GM12878 (cell line): ENCODE results near the gene CHST15. TPM values are rescaled to one million over a fixed set of nuclear protein-coding genes. Genes with fewer than 3 reads are reported as not detected.

Experiments used
- ATAC-seq: fragments of 200-7000 bp; cut with Tn5 transposase; 3 replicates; pipeline ENCODE4 v1.9.1; 2020; ENCODE audit warnings: mild to moderate bottlenecking, moderate library complexity
- BruUV-seq: library from RNA; stranded (reverse); fragments of 400-500 nt; replicated peaks from 2 replicates; lab custom pipeline; 2021; lab: Mats Ljungman, UMichigan
- CTCF ChIA-PET: fragments of 300-600 bp; sonication (Branson Sonifier 250); formaldehyde crosslinking; extraction: SDS; loops from one replicate; lab custom pipeline; 2021; ENCODE audit warnings: inconsistent platforms; lab: Yijun Ruan, JAX
- POLR2A ChIA-PET: fragments of 350-600 bp; formaldehyde crosslinking; extraction: SDS; loops from one replicate; lab custom pipeline; 2021; ENCODE audit warnings: inconsistent platforms; lab: Charles Lee
- RAD21 ChIA-PET: fragments of 300-600 bp; sonication (Branson Sonifier 250); formaldehyde crosslinking; loops from one replicate; lab custom pipeline; 2023; ENCODE audit warnings: antibody characterized with exemption; ENCODE audit not compliant: unreplicated experiment; lab: Charles Lee
- SMC1A ChIA-PET: fragments of 300-600 bp; sonication (Branson Sonifier 250); formaldehyde crosslinking; loops from one replicate; lab custom pipeline; 2023; ENCODE audit not compliant: unreplicated experiment, uncharacterized antibody; lab: Charles Lee
- DNase-seq: peaks from one replicate; pipeline ENCODE4 v3.0.0-alpha.2; 2011; ENCODE audit warnings: low read depth, low spot score
- FAIRE-seq: peaks from 3 replicates; lab custom pipeline; 2011; peaks lifted over from hg19 to GRCh38; lab: Jason Lieb, UNC
- H2AFZ ChIP-seq: 2 replicates; pipeline ENCODE4 v1.6.0; 2011; ENCODE audit warnings: low read depth, low read length, control low read depth; ENCODE audit not compliant: control insufficient read depth
- H3K27ac ChIP-seq: 2 replicates; pipeline ENCODE4 v1.5.1; 2011; ENCODE audit warnings: control low read depth; ENCODE audit not compliant: control insufficient read depth, insufficient read depth
- H3K27me3 ChIP-seq, 2 experiments: replicated peaks in 1 of 2; 2 replicates each; pipeline versions ENCODE4 v1.6.0 to v1.6.1; 2011; ENCODE audit warnings: low read length in 1 of 2; ENCODE audit not compliant: control insufficient read depth in 2 of 2, insufficient read depth in 2 of 2
- H3K36me3 ChIP-seq, 2 experiments: 2 replicates each; pipeline ENCODE4 v1.5.1; 2011; ENCODE audit warnings: low read length in 1 of 2; ENCODE audit not compliant: control insufficient read depth in 2 of 2, insufficient read depth in 2 of 2
- H3K4me1 ChIP-seq: 2 replicates; pipeline ENCODE4 v1.6.1; 2011; ENCODE audit warnings: mild to moderate bottlenecking, low read length, moderate library complexity, mixed read lengths; ENCODE audit not compliant: control insufficient read depth, insufficient read depth
- H3K4me2 ChIP-seq: 2 replicates; pipeline ENCODE4 v1.6.0; 2011; ENCODE audit warnings: control low read depth; ENCODE audit not compliant: control insufficient read depth, insufficient read depth
- H3K4me3 ChIP-seq: fragments of 200-600 bp; sonication (generic); 2 replicates; pipeline ENCODE4 v1.5.1; 2016
- H3K79me2 ChIP-seq: 2 replicates; pipeline ENCODE4 v1.6.0; 2011; ENCODE audit warnings: low read length; ENCODE audit not compliant: control insufficient read depth, insufficient read depth
- H3K9ac ChIP-seq: 2 replicates; pipeline ENCODE4 v1.8.0; 2011; ENCODE audit warnings: low read length, control low read depth, mixed read lengths; ENCODE audit not compliant: control insufficient read depth, insufficient read depth
- H3K9me3 ChIP-seq: replicated peaks from 3 replicates; pipeline ENCODE4 v1.5.1; 2011; ENCODE audit warnings: mild to moderate bottlenecking, low read length; ENCODE audit not compliant: control insufficient read depth, insufficient read depth
- H4K20me1 ChIP-seq: 2 replicates; pipeline ENCODE4 v1.6.0; 2011; ENCODE audit not compliant: control insufficient read depth, insufficient read depth
- HDAC6 ChIP-seq: fragments of 200-600 bp; sonication (generic); IDR thresholded peaks from one replicate; pipeline ENCODE4 v1.8.0; 2017; ENCODE audit warnings: antibody characterized with exemption; ENCODE audit not compliant: unreplicated experiment
- NFXL1 ChIP-seq: fragments of 450-650 bp; IDR thresholded peaks from 2 replicates; pipeline ENCODE4 v1.6.1; 2017; ENCODE audit warnings: antibody characterized with exemption, mild to moderate bottlenecking, borderline replicate concordance
- PAX8 ChIP-seq: fragments of 450-650 bp; IDR thresholded peaks from 2 replicates; pipeline ENCODE4 v1.6.1; 2017; ENCODE audit warnings: mild to moderate bottlenecking, moderate library complexity
- RAD21 ChIP-seq: IDR thresholded peaks from 2 replicates; pipeline ENCODE4 v1.6.1; 2011; ENCODE audit warnings: mild to moderate bottlenecking, low read depth, low read length, moderate library complexity; ENCODE audit not compliant: insufficient read depth
- SIX5 ChIP-seq: IDR thresholded peaks from 2 replicates; pipeline ENCODE4 v1.6.1; 2011; ENCODE audit warnings: mild to moderate bottlenecking, low read depth, low read length, moderate library complexity; ENCODE audit not compliant: severe bottlenecking
- SMC3 ChIP-seq: IDR thresholded peaks from 2 replicates; pipeline ENCODE4 v1.6.1; 2011; ENCODE audit warnings: low read length, improper control_type of control experiment, borderline replicate concordance
- YY1 ChIP-seq: IDR thresholded peaks from 2 replicates; pipeline ENCODE4 v1.6.1; 2011; ENCODE audit warnings: low read depth, mild to moderate bottlenecking, low read length
- ZSCAN29 ChIP-seq: fragments of 450-650 bp; IDR thresholded peaks from 2 replicates; pipeline ENCODE4 v1.6.1; 2017; ENCODE audit warnings: mild to moderate bottlenecking, moderate library complexity
- WGBS: methylation state at CpG from one replicate; pipeline ENCODE4 v1.1.6; 2016; ENCODE audit warnings: low lambda C conversion rate; ENCODE audit not compliant: insufficient replicate concordance, insufficient coverage; ENCODE audit errors: missing lambda C conversion rate; 5-methylcytosine and 5-hydroxymethylcytosine counted together
- in situ Hi-C: fragments of 300-500 bp; cut with MboI; formaldehyde crosslinking; loops from 9 replicates; pipeline ENCODE4 v1.14.3; 2018; ENCODE audit warnings: mixed read lengths
- intact Hi-C: fragments of 100-400 bp; cut with micrococcal nuclease; formaldehyde crosslinking; loops from one replicate; pipeline ENCODE4 v1.14.2; 2022; ENCODE audit not compliant: unreplicated experiment
- polyA plus RNA-seq, 11 experiments: library from polyadenylated mRNA; depleted of rRNA in 4 of 11; unstranded in 6 of 11; stranded (reverse) in 5 of 11; fragments of >200 nt; fragmentation: Nextera tagmentation in 4 of 11; fragmentation: Illumina TruSeq in 1 of 11; extraction: Ambion mirVana in 4 of 11; extraction: Trizol in 1 of 11; gene quantifications; 1 replicate in 1 of 11; 2 replicates in 10 of 11; pipeline versions ENCODE4 v1.2.1 to v1.2.3, GENCODE V29; 2011 to 2016; ENCODE audit warnings: inconsistent platforms in 2 of 11, missing spikeins in 2 of 11, low read depth in 1 of 11
- total RNA-seq, 4 experiments: library from RNA; depleted of rRNA in 3 of 4; stranded (reverse); fragments of >200 nt in 3 of 4; fragmentation: Illumina TruSeq in 1 of 4; extraction: Trizol in 1 of 4; gene quantifications; 2 replicates each; pipeline versions ENCODE4 v1.2.1 to v1.2.3, GENCODE V29; 2013 to 2021
- TF ChIP-seq, protein P1 (sequence below): fragments of 450-650 bp; IDR thresholded peaks from 2 replicates; pipeline ENCODE4 v1.6.1; 2018; ENCODE audit warnings: mild to moderate bottlenecking, low read depth, moderate library complexity; ENCODE audit not compliant: partially characterized antibody
- TF ChIP-seq, protein P2 (sequence below): fragments of 450-650 bp; conservative IDR thresholded peaks from 2 replicates; pipeline ENCODE4 v1.6.1; 2017; ENCODE audit warnings: mild to moderate bottlenecking, moderate library complexity
- TF ChIP-seq, protein P3 (sequence below), 3 experiments: IDR thresholded peaks in 2 of 3; conservative IDR thresholded peaks in 1 of 3; 2 replicates each; pipeline ENCODE4 v1.5.1; 2011; ENCODE audit warnings: low read depth in 3 of 3, low read length in 3 of 3, mild to moderate bottlenecking in 3 of 3, control low read depth in 2 of 3, moderate library complexity in 2 of 3, inconsistent platforms in 1 of 3, mixed read lengths in 1 of 3; ENCODE audit not compliant: control insufficient read depth in 2 of 3, insufficient read depth in 1 of 3; ENCODE audit errors: extremely low read depth in 1 of 3

CHST15 gene
- total and polyA plus RNA-seq, 10 of the 15 experiments (the other 5 are each of a cell fraction or from before 2014, with no cell fraction given) = 0.02 to 0.53 (median 0.05) TPM; not detected in 1

DNA sequence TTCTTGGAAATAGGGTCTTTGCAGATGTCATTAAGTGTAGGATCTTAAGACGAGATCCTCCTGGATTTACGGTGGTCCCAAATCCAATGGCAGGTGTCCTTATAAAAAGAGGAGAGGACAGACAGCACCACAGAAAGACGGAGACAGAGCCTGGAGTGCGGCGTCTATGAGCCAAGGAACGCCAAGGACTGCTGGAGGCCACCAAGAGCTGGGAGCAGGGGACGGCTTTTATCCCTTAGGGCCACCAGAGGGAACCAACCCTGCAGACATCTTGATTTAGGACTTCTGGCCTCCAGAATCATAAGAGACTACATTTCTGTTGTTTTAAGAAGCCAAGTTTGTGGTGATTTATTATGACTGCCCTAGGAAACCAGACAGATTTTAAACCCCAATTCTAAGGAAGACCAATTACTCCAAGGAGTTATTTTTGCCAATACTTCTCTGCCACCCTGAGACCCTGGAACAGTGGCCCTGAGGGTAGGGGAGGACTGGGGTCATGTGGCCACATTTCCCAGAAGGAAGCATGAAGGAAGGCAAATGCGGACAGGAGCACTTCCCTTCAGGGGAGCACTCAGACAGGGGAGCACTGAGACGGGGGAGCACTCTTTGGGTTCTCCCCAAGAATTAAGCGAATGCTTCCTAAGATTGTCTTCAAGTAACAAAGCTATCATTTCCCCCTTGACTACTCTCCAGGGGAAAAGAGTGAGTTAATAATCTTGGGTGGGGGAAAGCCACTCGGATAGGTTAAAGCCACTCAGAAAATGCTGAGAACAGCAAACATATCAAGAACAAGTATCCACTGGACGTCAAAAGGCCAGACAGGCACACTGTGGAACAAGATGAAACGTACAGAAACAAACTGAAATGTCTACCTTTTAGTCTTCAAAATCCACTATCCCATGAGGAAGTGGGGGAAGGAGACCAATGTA lies 67.5 kb downstream of the CHST15 start:
- TF ChIP-seq PAX8 = no peak
- peak; percentile 97 for TF ChIP-seq NFXL1
- TF ChIP-seq, protein P1, sequence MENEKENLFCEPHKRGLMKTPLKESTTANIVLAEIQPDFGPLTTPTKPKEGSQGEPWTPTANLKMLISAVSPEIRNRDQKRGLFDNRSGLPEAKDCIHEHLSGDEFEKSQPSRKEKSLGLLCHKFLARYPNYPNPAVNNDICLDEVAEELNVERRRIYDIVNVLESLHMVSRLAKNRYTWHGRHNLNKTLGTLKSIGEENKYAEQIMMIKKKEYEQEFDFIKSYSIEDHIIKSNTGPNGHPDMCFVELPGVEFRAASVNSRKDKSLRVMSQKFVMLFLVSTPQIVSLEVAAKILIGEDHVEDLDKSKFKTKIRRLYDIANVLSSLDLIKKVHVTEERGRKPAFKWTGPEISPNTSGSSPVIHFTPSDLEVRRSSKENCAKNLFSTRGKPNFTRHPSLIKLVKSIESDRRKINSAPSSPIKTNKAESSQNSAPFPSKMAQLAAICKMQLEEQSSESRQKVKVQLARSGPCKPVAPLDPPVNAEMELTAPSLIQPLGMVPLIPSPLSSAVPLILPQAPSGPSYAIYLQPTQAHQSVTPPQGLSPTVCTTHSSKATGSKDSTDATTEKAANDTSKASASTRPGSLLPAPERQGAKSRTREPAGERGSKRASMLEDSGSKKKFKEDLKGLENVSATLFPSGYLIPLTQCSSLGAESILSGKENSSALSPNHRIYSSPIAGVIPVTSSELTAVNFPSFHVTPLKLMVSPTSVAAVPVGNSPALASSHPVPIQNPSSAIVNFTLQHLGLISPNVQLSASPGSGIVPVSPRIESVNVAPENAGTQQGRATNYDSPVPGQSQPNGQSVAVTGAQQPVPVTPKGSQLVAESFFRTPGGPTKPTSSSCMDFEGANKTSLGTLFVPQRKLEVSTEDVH = no peak
- no peak for TF ChIP-seq SIX5
- peak; percentile 59; the same call in 1 of the 2 replicates for TF ChIP-seq YY1
- TF ChIP-seq SMC3 = peak; percentile 69
- TF ChIP-seq HDAC6 = no peak
- TF ChIP-seq, protein P2, sequence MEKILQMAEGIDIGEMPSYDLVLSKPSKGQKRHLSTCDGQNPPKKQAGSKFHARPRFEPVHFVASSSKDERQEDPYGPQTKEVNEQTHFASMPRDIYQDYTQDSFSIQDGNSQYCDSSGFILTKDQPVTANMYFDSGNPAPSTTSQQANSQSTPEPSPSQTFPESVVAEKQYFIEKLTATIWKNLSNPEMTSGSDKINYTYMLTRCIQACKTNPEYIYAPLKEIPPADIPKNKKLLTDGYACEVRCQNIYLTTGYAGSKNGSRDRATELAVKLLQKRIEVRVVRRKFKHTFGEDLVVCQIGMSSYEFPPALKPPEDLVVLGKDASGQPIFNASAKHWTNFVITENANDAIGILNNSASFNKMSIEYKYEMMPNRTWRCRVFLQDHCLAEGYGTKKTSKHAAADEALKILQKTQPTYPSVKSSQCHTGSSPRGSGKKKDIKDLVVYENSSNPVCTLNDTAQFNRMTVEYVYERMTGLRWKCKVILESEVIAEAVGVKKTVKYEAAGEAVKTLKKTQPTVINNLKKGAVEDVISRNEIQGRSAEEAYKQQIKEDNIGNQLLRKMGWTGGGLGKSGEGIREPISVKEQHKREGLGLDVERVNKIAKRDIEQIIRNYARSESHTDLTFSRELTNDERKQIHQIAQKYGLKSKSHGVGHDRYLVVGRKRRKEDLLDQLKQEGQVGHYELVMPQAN = no peak
- TF ChIP-seq ZSCAN29 = no peak
- TF ChIP-seq, protein P3, sequence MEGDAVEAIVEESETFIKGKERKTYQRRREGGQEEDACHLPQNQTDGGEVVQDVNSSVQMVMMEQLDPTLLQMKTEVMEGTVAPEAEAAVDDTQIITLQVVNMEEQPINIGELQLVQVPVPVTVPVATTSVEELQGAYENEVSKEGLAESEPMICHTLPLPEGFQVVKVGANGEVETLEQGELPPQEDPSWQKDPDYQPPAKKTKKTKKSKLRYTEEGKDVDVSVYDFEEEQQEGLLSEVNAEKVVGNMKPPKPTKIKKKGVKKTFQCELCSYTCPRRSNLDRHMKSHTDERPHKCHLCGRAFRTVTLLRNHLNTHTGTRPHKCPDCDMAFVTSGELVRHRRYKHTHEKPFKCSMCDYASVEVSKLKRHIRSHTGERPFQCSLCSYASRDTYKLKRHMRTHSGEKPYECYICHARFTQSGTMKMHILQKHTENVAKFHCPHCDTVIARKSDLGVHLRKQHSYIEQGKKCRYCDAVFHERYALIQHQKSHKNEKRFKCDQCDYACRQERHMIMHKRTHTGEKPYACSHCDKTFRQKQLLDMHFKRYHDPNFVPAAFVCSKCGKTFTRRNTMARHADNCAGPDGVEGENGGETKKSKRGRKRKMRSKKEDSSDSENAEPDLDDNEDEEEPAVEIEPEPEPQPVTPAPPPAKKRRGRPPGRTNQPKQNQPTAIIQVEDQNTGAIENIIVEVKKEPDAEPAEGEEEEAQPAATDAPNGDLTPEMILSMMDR (IDR thresholded peaks at IDR 0.05 in 2 of 3, conservative IDR thresholded peaks at IDR 0.05 in 1 of 3; ENCODE audit: control insufficient read depth in 2 of 3, extremely low read depth in 1 of 3, insufficient read depth in 1 of 3, low read depth in 3 of 3, low read length in 3 of 3) = peak; percentile 35 to 64 (median 47); a peak in 4 of 6 replicates
- peak; percentile 68 for TF ChIP-seq RAD21
- TF ChIP-seq, all 136 proteins: peak for 5
- FAIRE-seq = no peak
- no peak for DNase-seq
- no peak overlapping the region for H2AFZ ChIP-seq
- no peaks in the 10 kb centered on the region for H3K9me3 ChIP-seq
- no peak overlapping the region for H3K4me2 ChIP-seq
- no peak overlapping the region for H3K9ac ChIP-seq
- CTCF ChIA-PET = interaction anchor here (0.9 to 1.5 kb wide), 7 partner anchors 14 to 378 kb away, joined by 3 to 12 read pairs (median 4); no protein-coding TSS in a partner anchor
- H4K20me1 ChIP-seq = no peaks in the 10 kb centered on the region
- in situ Hi-C loops (no loop called here), intact Hi-C loops (loop anchor here (1.0 kb wide), 1 partner anchor 363 kb away; no protein-coding TSS in a partner anchor)
- SMC1A ChIA-PET = interaction anchor here (1.7 kb wide), 1 partner anchor 364 kb away, joined by 8 read pairs; no protein-coding TSS in a partner anchor
- no peak overlapping the region for H3K4me3 ChIP-seq
- H3K79me2 ChIP-seq = no peaks in the 10 kb centered on the region
- peak; percentile 65 for ATAC-seq
- no peaks in the 10 kb centered on the region for H3K36me3 ChIP-seq
- H3K27ac ChIP-seq = no peak overlapping the region
- peaks cover 0 to 2% of the 10 kb centered on the region in 2 experiments; a peak in 2 of 4 replicates for H3K27me3 ChIP-seq
- POLR2A ChIA-PET = no interaction called here
- BruUV-seq = no TSS peak
- RAD21 ChIA-PET = interaction anchor here (0.8 to 1.5 kb wide), 5 partner anchors 10 to 363 kb away, joined by 3 to 6 read pairs (median 3); no protein-coding TSS in a partner anchor
- WGBS = 28% methylated on average over 13 of the region's 13 CpGs
- no peaks in the 10 kb centered on the region for H3K4me1 ChIP-seq
